Neural crest cell (in vitro differentiated cells): ENCODE data around the gene ENTPD8. TPM values are rescaled to one million over a fixed set of nuclear protein-coding genes. Genes with fewer than 3 reads are reported as not detected.
A peak's percentile ranks its signal among the peaks of the same experiment; 100 is the strongest.
"Not testable (repeated sequence)": the region's sequence is repeated elsewhere in the genome, so short reads cannot be mapped to it uniquely, and the experiment has no call there.

Experiments used
- DNase-seq: peaks from one replicate; pipeline ENCODE4 v3.0.0; 2021; ENCODE audit warnings: low read depth, mixed read lengths, low spot score
- H3K27ac Mint-ChIP-seq: one replicate; pipeline ENCODE4 v1.8.0; 2021; ENCODE audit warnings: mild to moderate bottlenecking, mixed read lengths; ENCODE audit not compliant: unreplicated experiment
- H3K27me3 Mint-ChIP-seq: 2 replicates; pipeline ENCODE4 v1.8.0; 2021; ENCODE audit warnings: low read depth, mild to moderate bottlenecking, mixed read lengths
- H3K36me3 Mint-ChIP-seq: 2 replicates; pipeline ENCODE4 v1.8.0; 2021; ENCODE audit warnings: low read depth, mild to moderate bottlenecking, mixed read lengths
- H3K4me1 Mint-ChIP-seq: 2 replicates; pipeline ENCODE4 v1.8.0; 2021; ENCODE audit warnings: mixed read lengths
- H3K4me3 Mint-ChIP-seq: one replicate; pipeline ENCODE4 v1.8.0; 2021; ENCODE audit warnings: mild to moderate bottlenecking, mixed read lengths
- H3K9me3 Mint-ChIP-seq: 2 replicates; pipeline ENCODE4 v1.8.0; 2021; ENCODE audit warnings: mixed read lengths
- total RNA-seq: library from RNA; stranded (reverse); gene quantifications from 2 replicates; pipeline ENCODE4 v1.2.1, GENCODE V29; 2021
- TF ChIP-seq, protein P1 (sequence below): fragments of 200-600 bp; sonication (generic); conservative IDR thresholded peaks from 2 replicates; pipeline ENCODE4 v1.5.0; 2021; ENCODE audit warnings: antibody characterized with exemption, mild to moderate bottlenecking

The ENTPD8 gene
- total RNA-seq, 1 donor from 2014 or later, result 0.12 TPM

DNA sequence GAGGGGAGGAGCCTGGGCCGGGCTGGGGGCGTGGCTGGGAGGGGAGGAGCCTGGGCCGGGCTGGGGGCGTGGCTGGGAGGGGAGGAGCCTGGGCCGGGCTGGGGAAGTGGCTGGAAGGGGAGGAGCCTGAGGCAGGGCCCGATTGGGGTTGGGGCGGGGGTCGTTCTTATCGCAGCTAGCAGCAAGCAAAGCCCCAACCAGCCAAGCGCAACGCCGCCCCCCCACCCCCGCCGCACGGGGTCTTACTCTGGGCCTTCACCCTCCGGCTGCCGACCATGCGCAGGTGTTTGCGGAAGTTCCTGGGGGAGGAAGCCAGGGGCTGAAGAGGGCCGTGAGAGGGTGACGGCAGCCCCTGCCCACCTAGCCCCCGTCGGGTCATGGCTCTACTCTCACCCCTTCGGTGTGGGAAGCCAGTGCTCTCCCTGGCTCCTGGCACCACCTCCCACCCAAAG, 13.0 kb upstream of the ENTPD8 start:
- Mint-ChIP-seq H3K4me3 (peak overlapping the region; percentile 15), H3K36me3 (no peaks in the 10 kb centered on the region), H3K27ac (no peak overlapping the region), H3K9me3 (no peaks in the 10 kb centered on the region), H3K4me1 (peaks cover 4% of the 10 kb centered on the region), H3K27me3 (peaks cover 3% of the 10 kb centered on the region)
- TF ChIP-seq, protein P1, sequence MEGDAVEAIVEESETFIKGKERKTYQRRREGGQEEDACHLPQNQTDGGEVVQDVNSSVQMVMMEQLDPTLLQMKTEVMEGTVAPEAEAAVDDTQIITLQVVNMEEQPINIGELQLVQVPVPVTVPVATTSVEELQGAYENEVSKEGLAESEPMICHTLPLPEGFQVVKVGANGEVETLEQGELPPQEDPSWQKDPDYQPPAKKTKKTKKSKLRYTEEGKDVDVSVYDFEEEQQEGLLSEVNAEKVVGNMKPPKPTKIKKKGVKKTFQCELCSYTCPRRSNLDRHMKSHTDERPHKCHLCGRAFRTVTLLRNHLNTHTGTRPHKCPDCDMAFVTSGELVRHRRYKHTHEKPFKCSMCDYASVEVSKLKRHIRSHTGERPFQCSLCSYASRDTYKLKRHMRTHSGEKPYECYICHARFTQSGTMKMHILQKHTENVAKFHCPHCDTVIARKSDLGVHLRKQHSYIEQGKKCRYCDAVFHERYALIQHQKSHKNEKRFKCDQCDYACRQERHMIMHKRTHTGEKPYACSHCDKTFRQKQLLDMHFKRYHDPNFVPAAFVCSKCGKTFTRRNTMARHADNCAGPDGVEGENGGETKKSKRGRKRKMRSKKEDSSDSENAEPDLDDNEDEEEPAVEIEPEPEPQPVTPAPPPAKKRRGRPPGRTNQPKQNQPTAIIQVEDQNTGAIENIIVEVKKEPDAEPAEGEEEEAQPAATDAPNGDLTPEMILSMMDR, result no peak
- peak; percentile 47 for DNase-seq

- peak overlapping the region; percentile 90 for H3K4me3 Mint-ChIP-seq
- no peaks in the 10 kb centered on the region for H3K36me3 Mint-ChIP-seq
- peaks cover 4% of the 10 kb centered on the region for H3K4me1 Mint-ChIP-seq
- TF ChIP-seq, protein P1, result no peak
- peak; percentile 72 for DNase-seq
- H3K9me3 Mint-ChIP-seq, result no peaks in the 10 kb centered on the region
- H3K27ac Mint-ChIP-seq, result peak overlapping the region; percentile 83
- H3K27me3 Mint-ChIP-seq, result peaks cover 3% of the 10 kb centered on the region
These were observed 12.5 kb upstream of the ENTPD8 start for GRCh38 chr9:137453643-137454081.

DNA sequence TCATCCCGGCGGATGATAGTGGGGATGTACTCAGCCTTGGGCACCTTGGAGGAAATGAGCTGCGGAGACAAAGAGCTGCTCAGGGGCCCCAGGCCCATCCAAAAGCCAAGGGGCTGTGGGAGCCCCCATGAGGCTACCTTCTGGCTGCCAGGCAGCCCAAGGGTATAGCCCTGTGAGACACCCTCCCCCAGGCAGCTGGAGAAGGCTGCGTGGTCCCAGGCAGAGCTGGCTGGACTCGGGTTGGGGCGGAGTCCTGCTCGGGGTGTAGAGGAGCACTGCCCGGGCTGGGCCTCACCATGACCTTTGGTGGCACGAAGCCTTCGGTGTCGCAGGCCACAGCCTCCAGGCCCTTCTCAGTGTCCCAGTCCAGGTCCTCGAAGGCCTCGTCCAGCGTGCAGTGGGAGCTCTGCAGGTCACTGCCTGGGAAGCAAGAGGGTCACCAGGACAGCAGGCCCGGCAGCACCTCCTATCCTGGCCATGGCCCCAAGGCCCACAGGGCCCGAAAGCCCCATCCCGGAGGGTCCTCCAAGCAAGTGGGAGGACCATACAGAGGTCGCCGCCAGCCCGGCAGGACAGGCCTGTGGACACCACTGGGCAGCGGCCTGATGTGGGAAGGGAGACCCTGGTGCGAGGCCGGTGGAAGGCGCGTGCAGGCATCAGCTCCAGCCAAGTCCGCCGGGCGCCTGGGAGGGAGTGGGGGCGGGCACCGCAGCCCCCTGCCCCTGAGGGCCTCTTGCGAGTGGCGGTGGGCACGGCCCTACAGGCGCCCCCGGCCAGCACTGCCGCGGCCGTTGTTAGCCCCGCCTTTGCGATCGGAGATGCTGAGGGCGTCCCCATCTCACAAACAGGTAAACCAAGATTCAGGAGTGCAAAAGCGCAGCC, 11.8 kb upstream of the ENTPD8 start:
- Mint-ChIP-seq H3K27ac (no peak overlapping the region), H3K9me3 (no peaks in the 10 kb centered on the region), H3K36me3 (no peaks in the 10 kb centered on the region), H3K27me3 (peaks cover 3% of the 10 kb centered on the region), H3K4me3 (peak overlapping the region; percentile 90), H3K4me1 (peaks cover 4% of the 10 kb centered on the region)
- no peak for DNase-seq
- TF ChIP-seq, protein P1, result no peak

GRCh38 chr9:137452006-137452760, 11.0 kb upstream of the ENTPD8 start:
- H3K9me3 Mint-ChIP-seq, result no peaks in the 10 kb centered on the region
- H3K27me3 Mint-ChIP-seq, result peaks cover 3% of the 10 kb centered on the region
- H3K36me3 Mint-ChIP-seq, result no peaks in the 10 kb centered on the region
- TF ChIP-seq, protein P1, result no peak
- no peak overlapping the region for H3K27ac Mint-ChIP-seq
- DNase-seq, result no peak
- peaks cover 6% of the 10 kb centered on the region for H3K4me1 Mint-ChIP-seq
- H3K4me3 Mint-ChIP-seq, result no peak overlapping the region

DNA sequence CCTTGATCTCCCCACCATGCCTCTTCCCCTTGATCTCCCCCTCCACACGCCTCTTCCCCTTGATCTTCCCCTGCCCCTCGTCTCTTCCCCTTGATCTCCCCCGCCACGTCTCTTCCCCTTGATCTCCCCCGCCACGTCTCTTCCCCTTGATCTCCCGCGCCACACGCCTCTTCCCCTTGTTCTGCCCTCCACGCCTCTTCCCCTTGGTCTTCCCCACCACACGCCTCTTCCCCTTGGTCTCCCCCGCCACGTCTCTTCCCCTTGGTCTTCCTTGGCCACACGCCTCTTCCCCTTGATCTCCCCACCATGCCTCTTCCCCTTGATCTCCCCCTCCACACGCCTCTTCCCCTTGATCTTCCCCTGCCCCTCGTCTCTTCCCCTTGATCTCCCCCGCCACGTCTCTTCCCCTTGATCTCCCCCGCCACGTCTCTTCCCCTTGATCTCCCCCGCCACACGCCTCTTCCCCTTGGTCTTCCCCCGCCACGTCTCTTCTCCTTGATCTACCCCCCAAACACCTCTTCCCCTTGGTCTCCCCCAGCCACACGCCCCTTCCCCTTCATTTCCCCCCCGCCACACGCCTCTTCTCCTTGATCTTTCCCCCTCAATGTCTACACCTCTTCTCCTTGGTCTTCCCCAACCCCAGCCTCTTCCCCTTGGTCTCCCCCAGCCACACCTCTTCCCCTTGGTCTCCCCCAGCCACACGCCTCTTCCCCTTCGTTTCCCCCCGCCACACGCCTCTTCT, 10.3 kb upstream of the ENTPD8 start:
- not testable (repeated sequence) for H3K4me1 Mint-ChIP-seq, H3K27ac Mint-ChIP-seq, H3K9me3 Mint-ChIP-seq, H3K4me3 Mint-ChIP-seq, H3K27me3 Mint-ChIP-seq, DNase-seq, H3K36me3 Mint-ChIP-seq

DNA sequence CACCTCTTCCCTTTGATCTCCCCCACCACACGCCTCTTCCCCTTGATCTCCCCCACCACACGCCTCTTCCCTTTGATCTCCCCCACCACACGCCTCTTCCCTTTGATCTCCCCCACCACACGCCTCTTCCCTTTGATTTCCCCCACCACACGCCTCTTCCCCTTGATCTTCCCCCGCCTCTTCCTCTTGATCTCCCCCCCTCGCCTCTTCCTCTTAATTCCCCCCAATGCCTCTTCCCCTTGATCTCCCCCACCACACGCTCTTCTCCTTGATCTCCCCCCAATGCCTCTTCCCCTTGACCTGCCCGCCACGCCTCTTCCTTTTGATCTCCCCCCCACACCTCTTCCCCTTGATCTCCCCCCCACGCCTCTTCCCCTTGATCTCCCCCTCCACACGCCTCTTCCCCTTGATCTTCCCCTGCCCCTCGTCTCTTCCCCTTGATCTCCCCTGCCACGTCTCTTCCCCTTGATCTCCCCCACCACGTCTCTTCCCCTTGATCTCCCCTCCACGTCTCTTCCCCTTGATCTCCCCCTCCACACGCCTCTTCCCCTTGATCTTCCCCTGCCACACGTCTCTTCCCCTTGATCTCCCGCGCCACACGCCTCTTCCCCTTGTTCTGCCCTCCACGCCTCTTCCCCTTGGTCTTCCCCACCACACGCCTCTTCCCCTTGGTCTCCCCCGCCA, 9.5 kb upstream of the ENTPD8 start:
- not testable (repeated sequence) for H3K36me3 Mint-ChIP-seq, H3K27me3 Mint-ChIP-seq, H3K4me3 Mint-ChIP-seq, H3K4me1 Mint-ChIP-seq, H3K9me3 Mint-ChIP-seq, H3K27ac Mint-ChIP-seq, DNase-seq
